GM23248 (cell line): ENCODE measurements around the gene PIM3.

Experiments used
- EZH2 ChIP-seq: fragments of 200-600 bp; sonication (generic); IDR thresholded peaks from 2 replicates; pipeline ENCODE4 v1.6.1; 2018; ENCODE audit warnings: antibody characterized with exemption, mild to moderate bottlenecking; ENCODE audit not compliant: insufficient read depth, poor library complexity, severe bottlenecking
- EZH2phosphoT487 ChIP-seq: fragments of 200-600 bp; sonication (generic); IDR thresholded peaks from 2 replicates; pipeline ENCODE4 v1.6.1; 2018; ENCODE audit warnings: antibody characterized with exemption, moderate library complexity, mild to moderate bottlenecking, low read depth; ENCODE audit not compliant: insufficient read depth

- no peak for TF ChIP-seq EZH2
- no peak for TF ChIP-seq EZH2phosphoT487
These were observed 43.7 kb upstream of the PIM3 start for GRCh38 chr22:49916831-49917230.
